Astrocyte of the spinal cord (primary cell): Measurements from ENCODE around the gene PKNOX2.

Experiments
- DNase-seq: peaks from one replicate; pipeline ENCODE4 v3.0.0; 2011; ENCODE audit warnings: low read depth, low spot score
- H3K4me3 ChIP-seq: 2 replicates; pipeline ENCODE4 v1.5.1; 2011; ENCODE audit warnings: low read depth, mild to moderate bottlenecking, low read length, moderate library complexity
- CTCF ChIP-seq: IDR thresholded peaks from 2 replicates; pipeline ENCODE4 v1.5.1; 2012; ENCODE audit warnings: low read depth, mild to moderate bottlenecking, low read length, inconsistent platforms
- in situ Hi-C: cut with HindIII; loops from 2 replicates; pipeline ENCODE4 v1.10.0; 2017; ENCODE audit warnings: low sequenced_read_pairs

PKNOX2 gene

DNA sequence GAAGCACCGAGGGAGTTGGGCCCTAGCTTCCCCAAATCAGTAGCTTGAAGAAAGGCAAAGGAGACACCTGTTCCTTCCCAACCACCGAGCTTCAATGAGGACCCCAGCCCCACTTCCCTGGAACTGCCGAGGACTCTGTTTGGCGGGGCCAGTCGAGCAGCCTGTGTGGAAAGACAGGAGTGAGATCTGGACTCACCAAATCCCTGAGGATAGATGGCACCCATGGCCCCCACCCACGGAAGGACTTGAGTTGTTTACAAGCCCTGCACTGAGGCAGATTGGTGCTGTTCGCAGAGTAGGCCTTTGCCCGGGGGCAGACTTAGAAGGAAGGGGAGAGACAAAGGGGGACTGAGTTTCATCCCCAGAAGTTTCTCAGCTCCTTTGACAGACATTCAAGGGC lies 266.9 kb downstream of the PKNOX2 start:
- no peak overlapping the region for H3K4me3 ChIP-seq
- TF ChIP-seq CTCF = no peak
- in situ Hi-C loops = no loop called here
- DNase-seq = no peak

- TF ChIP-seq CTCF = peak; percentile 82
- in situ Hi-C loops = no loop called here
- peak; percentile 58 for DNase-seq
- no peak overlapping the region for H3K4me3 ChIP-seq
These were observed 269.0 kb downstream of the PKNOX2 start for GRCh38 chr11:125433454-125434121.

DNA sequence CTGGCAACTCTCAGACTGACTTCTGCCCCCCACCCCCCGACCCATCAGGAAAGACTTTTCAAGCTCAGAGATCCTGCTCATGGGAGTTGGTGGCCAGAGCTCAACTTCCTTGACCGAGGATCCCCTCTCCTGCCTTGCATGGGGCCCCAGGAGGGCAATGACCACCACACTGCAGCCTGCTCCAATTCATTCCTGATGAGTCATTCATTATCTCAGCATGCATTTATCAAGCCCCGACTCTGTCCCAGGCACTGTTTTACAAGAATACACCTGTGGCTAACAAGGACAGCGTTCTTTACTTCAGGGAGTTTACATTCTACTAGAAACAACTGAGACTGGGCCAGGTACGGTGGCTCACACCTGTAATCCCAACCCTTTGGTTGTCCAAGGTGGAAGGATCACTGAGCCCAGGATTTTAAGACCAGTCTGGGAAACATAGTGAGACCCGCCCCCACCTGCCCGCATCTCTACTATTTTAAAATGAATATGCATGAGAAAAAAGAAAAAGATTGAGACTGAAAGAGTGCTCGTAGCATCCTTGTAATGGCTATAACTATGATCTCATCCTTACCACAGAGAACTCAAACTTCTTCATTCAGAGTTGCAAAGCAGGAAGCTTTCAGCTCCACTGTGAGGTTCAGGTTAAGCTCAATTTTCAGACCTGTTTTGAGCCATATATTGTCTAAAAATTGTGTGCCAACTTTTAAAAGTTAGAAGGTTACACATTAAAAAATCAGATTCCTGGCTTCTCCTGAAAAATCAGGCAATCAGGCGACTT lies 271.1 kb downstream of the PKNOX2 start:
- DNase-seq = no peak
- in situ Hi-C loops = no loop called here

DNA sequence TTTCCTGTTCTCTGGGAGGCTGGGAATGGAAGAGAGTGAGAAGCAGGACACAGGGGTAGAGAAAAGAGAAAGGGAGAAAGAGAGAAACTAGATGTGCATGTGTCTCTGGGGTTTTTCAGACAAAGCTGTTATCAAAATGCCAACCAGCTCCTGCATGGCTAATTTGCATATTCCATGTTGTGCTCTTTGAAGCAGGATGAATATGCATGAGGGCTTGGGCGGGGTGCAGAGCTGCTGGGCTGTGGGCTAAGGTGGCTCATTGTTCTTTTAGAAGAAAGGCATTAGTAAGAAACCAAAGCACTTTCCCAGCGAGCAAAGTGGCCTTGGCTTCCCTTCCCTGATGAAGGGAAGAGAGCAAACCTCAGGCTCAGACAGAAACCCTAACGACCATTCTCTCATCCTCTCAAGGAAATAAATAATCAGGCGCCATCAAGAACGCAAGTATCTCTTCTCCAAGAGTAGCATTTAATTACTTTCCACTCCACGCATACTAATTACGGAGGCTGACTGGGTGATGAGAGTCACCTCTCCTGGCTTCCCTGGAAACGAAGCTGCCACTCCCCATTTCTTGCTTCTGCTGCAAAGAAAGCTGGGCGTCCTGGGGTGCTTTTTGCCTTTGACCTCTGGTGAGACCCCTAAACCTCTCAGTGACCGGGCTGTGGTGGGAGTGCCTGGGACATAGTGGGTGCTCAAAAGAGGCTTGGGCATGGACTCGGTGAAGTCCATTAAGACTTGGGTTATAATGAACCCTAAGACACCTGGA lies 277.3 kb downstream of the PKNOX2 start:
- no peak overlapping the region for H3K4me3 ChIP-seq
- TF ChIP-seq CTCF = no peak
- in situ Hi-C loops = no loop called here
- no peak for DNase-seq

More for the DNA sequence above, 271.1 kb downstream of the PKNOX2 start:
- no peak overlapping the region for H3K4me3 ChIP-seq
- TF ChIP-seq CTCF = no peak

- no peak overlapping the region for H3K4me3 ChIP-seq
- no peak for DNase-seq
- in situ Hi-C loops = no loop called here
- TF ChIP-seq CTCF = no peak
These were observed 278.4 kb downstream of the PKNOX2 start for GRCh38 chr11:125442946-125443345.

- in situ Hi-C loops = no loop called here
- no peak for TF ChIP-seq CTCF
- DNase-seq = no peak
- no peak overlapping the region for H3K4me3 ChIP-seq
These were observed 279.3 kb downstream of the PKNOX2 start for GRCh38 chr11:125443767-125444311.
